Ascending aorta (tissue), 2 donors: ENCODE results near the gene PLXNA4. TPM values are rescaled to one million over a fixed set of nuclear protein-coding genes. Genes with fewer than 3 reads are reported as not detected.
A peak's percentile ranks its signal among the peaks of the same experiment; 100 is the strongest.

Source experiments
- DNase-seq, 2 donors: peaks; one replicate each; pipeline ENCODE4 v3.0.0-alpha.2; 2019; ENCODE audit warnings: low spot score in 2 of 2
- H3K27ac ChIP-seq, 2 donors: fragments of 200-600 bp; sonication (generic); one replicate each; pipeline ENCODE4 v1.5.1; 2016 to 2017; ENCODE audit warnings: mild to moderate bottlenecking in 1 of 2
- H3K27me3 ChIP-seq: fragments of 200-600 bp; sonication (generic); one replicate; pipeline ENCODE4 v1.5.1; 2017
- H3K36me3 ChIP-seq, 2 donors: fragments of 200-600 bp; sonication (generic); one replicate each; pipeline ENCODE4 v1.5.1; 2016
- H3K4me1 ChIP-seq, 2 donors: fragments of 200-600 bp; sonication (generic); one replicate each; pipeline ENCODE4 v1.5.1; 2016 to 2017; ENCODE audit warnings: mild to moderate bottlenecking in 1 of 2
- H3K4me3 ChIP-seq, 2 donors: fragments of 200-600 bp; sonication (generic); one replicate each; pipeline ENCODE4 v1.5.1; 2016 to 2017; ENCODE audit warnings: mild to moderate bottlenecking in 1 of 2
- H3K9me3 ChIP-seq, 2 donors: fragments of 200-600 bp; sonication (generic); one replicate each; pipeline ENCODE4 v1.5.1; 2016
- intact Hi-C: fragments of 100-400 bp; cut with DNase I; formaldehyde crosslinking; loops from one replicate; pipeline ENCODE4 v1.15.1; 2023
- total RNA-seq: library from RNA; depleted of rRNA; stranded (reverse); fragments of >200 nt; gene quantifications from one replicate; pipeline ENCODE4 v1.1.0, GENCODE V29; 2016
- TF ChIP-seq, protein P1 (sequence below), 3 experiments: fragments of 200-600 bp in 2 of 3; fragments of 450-650 bp in 1 of 3; sonication (generic) in 2 of 3; IDR thresholded peaks; one replicate each; pipeline ENCODE4 v1.5.1; 2016 to 2019; ENCODE audit warnings: antibody characterized with exemption in 3 of 3, mild to moderate bottlenecking in 1 of 3, moderate library complexity in 1 of 3

Gene PLXNA4
- total RNA-seq, 1 donor from 2014 or later = 27.1 TPM

- TF ChIP-seq, protein P1, sequence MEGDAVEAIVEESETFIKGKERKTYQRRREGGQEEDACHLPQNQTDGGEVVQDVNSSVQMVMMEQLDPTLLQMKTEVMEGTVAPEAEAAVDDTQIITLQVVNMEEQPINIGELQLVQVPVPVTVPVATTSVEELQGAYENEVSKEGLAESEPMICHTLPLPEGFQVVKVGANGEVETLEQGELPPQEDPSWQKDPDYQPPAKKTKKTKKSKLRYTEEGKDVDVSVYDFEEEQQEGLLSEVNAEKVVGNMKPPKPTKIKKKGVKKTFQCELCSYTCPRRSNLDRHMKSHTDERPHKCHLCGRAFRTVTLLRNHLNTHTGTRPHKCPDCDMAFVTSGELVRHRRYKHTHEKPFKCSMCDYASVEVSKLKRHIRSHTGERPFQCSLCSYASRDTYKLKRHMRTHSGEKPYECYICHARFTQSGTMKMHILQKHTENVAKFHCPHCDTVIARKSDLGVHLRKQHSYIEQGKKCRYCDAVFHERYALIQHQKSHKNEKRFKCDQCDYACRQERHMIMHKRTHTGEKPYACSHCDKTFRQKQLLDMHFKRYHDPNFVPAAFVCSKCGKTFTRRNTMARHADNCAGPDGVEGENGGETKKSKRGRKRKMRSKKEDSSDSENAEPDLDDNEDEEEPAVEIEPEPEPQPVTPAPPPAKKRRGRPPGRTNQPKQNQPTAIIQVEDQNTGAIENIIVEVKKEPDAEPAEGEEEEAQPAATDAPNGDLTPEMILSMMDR (IDR thresholded peaks at IDR 0.05) = no peak
- H3K9me3 ChIP-seq = no peaks in the 10 kb centered on the region
- DNase-seq = no peak
- no peak overlapping the region for H3K27ac ChIP-seq
- intact Hi-C loops = no loop called here
- H3K36me3 ChIP-seq = no peaks in the 10 kb centered on the region
- no peak overlapping the region for H3K4me3 ChIP-seq
- peaks cover 0 to 24% of the 10 kb centered on the region in 2 donors for H3K4me1 ChIP-seq
- H3K27me3 ChIP-seq = no peaks in the 10 kb centered on the region
These were observed 100.6 kb downstream of the PLXNA4 start for GRCh38 chr7:132475669-132476116.

DNA sequence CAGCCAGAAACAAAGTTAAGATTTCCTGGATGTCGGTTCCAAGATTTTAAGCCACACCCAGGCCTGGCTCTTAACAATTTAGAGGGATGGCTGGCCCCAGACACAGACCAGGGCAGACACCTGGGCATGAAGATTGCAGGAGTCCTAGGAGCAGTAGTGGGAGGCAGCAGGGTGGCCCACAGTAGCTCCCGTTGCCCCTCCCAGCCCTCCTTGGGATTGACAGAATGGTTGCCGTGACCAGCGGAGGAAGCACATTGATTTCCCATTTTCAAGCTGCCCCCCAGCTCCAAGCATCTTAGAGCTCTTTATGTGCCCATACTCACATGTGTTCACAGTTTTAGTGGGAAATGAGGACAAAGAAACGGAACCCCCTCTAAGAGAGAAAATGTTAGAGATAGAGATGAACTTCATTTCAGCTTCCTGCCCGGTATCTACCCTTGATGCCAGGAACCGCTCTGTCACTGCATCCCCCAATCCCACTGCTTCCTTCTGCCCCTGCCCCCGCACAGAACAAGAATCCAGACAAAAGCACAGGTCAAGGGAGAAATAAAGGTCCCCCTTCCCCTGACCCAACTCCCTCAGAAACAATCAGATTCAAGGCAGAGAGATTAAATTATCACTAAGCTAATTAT lies 101.1 kb downstream of the PLXNA4 start:
- DNase-seq = no peak
- Histone ChIP-seq H3K27me3 (no peaks in the 10 kb centered on the region), H3K27ac (no peak overlapping the region), H3K4me3 (no peak overlapping the region), H3K36me3 (no peaks in the 10 kb centered on the region), H3K9me3 (no peaks in the 10 kb centered on the region), H3K4me1 (peaks cover 0 to 24% of the 10 kb centered on the region in 2 donors)
- TF ChIP-seq, protein P1 (IDR thresholded peaks at IDR 0.05) = no peak
- intact Hi-C loops = no loop called here

DNA sequence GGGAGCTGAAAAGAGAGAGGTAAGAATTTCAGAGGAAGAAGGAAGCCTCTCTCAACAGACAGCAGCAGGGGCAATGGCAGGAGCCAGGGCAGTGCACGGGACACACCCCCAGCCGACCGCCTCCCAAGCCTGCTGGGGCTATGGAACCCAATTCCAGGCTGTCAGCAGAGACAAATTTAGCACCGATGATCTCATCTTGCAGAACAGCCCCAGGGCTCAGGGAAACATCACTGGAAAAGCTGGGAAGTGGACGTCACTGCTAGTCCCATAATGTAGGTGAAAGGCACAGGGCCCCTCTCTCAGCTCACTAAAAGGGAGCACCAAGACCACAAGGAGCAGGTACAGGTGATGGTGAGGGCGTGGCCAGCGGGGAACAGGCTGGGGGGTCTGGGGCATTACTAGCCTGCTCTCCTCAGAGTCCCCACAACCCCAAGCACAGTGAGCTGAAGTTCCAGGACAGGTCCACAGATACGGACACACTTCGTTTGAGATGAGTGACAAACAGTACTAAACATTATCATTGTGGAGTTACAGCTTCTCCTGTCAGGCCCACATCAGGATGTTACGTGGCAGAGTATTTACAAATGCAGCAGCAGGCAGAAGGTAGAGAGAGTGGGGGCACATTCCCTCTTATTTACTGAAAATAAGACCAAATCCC lies 103.7 kb downstream of the PLXNA4 start:
- H3K4me3 ChIP-seq = no peak overlapping the region
- H3K4me1 ChIP-seq = peaks cover 0 to 24% of the 10 kb centered on the region in 2 donors
- no peaks in the 10 kb centered on the region for H3K9me3 ChIP-seq
- peak overlapping the region; percentile 67 to 81 for H3K27ac ChIP-seq
- H3K36me3 ChIP-seq = no peaks in the 10 kb centered on the region
- TF ChIP-seq, protein P1 (IDR thresholded peaks at IDR 0.05) = no peak
- peak; percentile 28 to 86 for DNase-seq
- H3K27me3 ChIP-seq = no peaks in the 10 kb centered on the region
- intact Hi-C loops = loop anchor here (5.0 kb wide), 2 partner anchors 70 to 120 kb away; no protein-coding TSS in a partner anchor

GRCh38 chr7:132471515-132471914 lies 104.8 kb downstream of the PLXNA4 start:
- Histone ChIP-seq H3K9me3 (no peaks in the 10 kb centered on the region), H3K27me3 (no peaks in the 10 kb centered on the region), H3K4me3 (no peak overlapping the region), H3K36me3 (no peaks in the 10 kb centered on the region), H3K4me1 (peaks cover 0 to 24% of the 10 kb centered on the region in 2 donors), H3K27ac (peak overlapping the region; percentile 67 to 81)
- intact Hi-C loops = loop anchor here (5.0 kb wide), 2 partner anchors 69 to 119 kb away; no protein-coding TSS in a partner anchor
- TF ChIP-seq, protein P1 (IDR thresholded peaks at IDR 0.05) = no peak
- no peak for DNase-seq

- H3K9me3 ChIP-seq = no peaks in the 10 kb centered on the region
- no peaks in the 10 kb centered on the region for H3K36me3 ChIP-seq
- H3K4me3 ChIP-seq = no peak overlapping the region
- peaks cover 0 to 21% of the 10 kb centered on the region in 2 donors for H3K4me1 ChIP-seq
- H3K27me3 ChIP-seq = no peaks in the 10 kb centered on the region
- TF ChIP-seq, protein P1 (IDR thresholded peaks at IDR 0.05) = no peak
- no peak overlapping the region for H3K27ac ChIP-seq
- intact Hi-C loops = loop anchor here (5.0 kb wide), 3 partner anchors 37 to 117 kb away; no protein-coding TSS in a partner anchor
- no peak for DNase-seq
These were observed 106.6 kb downstream of the PLXNA4 start for GRCh38 chr7:132469681-132470080.
